Measurements from ENCODE around the gene NR5A1.

Gene NR5A1

DNA sequence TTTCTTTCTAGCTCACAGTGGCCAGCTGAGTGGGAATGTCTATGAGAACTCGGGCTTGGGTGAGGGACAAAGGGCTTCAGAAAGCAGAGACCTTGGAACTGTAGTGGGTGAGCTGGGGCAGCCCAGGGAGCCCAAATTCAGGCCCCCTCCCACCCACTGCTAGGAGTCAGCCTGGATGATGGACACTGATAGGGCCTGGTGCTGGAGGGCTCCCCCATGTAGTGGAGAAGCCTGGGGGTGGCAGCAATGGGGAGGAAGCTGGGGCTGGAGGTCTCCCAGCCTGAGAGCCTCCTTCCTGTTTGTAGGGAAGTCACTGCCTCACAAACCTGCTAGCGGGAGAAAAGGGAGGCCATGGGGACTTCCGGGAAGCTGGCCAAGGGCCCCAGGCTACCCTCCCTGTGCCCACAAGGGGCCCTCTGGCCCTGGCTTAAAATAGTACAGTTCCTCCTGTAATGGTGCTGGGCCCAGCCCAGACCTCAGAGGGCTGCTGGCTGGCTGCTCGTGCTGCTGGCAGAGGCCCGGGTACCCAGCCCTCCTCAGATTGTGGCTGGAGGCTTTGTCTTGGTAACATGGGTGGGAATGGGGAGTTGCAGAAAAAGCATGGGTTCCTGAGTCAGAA lies 6.3 kb upstream of the NR5A1 start:
- DNase-seq, result no peak

DNA sequence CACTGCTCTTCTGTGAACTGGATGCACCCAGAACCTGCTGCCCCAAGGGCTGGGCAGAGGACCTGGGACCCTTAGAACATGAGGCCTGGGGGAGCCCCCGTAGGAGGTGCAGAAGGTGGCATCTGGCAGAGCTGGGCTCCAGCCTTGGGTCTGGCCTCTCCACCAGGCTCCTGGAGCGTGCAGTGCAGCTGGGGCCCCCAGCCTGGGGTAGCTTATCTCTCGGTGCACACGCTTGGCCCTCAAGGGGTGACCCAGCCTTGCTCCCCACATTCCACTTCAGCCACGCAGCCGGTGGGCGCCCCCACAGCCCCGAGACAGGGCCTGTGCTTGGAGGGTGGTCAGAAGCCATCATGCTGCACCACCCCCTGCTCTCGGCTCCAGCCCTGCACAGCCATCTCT lies 5.6 kb upstream of the NR5A1 start:
- no peak for DNase-seq

DNA sequence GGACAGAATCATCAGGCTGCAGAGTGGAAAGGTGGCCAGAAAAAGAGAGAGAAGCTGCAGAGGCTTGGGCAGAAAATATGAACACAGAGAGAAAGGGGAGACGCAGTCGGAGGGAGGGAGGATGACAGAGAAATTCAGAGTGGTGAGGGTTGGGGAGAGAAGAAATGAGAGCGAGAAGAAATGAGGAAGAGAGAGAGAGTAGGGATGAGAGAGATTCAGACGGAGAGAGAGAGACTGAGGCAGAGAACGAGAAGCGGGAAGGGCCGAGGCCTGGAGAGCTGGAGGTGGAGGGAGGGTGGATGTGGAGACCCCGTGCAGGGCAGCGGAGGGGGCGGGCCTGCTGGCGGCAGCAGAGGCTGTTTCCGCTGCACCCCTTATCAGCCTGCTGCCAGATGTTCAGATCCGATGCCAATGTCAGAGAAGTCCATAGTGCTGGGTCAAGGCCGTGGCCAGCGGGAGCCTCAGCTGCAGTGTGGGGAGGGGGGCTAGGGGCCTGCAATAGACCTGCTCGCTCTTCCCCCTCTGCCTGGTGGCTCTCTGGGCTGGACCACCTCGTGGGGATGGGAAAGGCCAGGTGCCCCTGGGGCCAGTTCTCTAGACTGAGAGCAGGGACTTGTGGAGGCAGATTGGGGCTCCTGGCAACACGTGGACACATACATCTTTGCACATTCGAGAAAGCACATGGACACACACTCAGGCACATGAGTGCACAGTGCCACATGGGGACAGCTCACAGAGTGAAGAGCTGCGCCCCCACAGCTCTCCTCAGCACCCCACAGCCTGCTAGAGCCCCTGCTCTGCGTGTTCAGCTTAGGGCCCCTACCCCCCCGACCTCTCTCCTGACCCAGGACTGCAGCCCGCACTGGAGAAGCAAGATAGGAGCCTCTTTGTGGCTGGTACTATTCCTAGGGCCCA lies 4.9 kb upstream of the NR5A1 start:
- no peak for DNase-seq

DNA sequence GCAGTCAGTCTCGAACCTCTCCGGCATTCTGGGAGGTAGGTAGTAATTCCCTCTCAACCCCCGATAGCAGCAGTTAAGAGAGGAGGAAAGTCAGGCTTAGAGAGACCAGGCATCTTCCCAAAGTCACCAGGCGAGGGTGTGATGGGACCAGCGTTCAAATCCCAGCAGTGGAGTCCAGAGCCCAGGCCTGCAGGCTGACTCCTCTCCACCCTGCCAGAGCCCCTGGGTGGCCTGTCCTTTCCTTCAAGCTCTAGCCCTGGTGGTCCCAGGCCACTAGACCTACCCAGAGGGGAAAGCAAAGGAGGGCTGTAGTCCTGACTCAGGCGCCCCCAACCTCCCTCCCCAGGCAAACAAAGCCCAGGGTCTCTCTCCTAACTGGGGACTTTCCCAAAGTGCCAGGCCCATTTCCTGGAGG lies 4.2 kb upstream of the NR5A1 start:
- DNase-seq, result no peak

DNA sequence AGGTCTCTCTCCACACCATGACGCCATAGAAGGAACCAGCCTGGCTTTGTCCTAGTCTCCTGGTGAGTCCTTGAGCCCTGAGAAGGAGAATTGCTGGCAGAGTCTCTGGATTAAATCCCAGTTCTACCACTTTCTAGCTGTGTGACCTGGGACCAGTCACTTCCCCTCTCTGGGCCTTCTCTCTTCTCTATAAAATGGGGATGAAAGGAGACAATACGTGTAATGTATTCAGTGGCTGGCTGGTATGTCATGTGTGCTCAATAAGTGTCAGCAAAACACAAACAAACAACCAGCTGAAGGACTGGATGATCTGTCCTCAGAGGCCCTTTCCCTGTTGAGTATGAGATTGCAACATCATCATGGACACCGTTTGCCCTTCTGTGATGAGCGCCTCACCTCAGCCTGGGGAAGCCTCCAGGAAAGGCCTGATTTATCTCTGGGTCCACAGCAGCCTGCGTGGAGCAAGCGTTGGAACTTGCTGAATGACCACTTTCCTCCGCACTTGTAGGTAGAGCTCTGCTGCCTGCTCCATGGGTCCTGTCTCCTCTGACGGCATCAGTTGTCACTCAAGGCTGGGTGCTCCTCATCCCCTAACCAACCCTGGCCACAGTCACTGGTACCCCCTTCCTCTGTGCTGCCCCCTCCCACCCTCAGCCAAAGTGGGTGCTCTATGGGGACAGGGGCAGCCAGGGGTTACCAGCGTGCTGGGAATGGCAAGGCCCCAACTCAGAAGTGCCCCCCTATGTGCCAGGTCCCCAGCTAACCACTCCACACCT lies 3.6 kb upstream of the NR5A1 start:
- no peak for DNase-seq

DNA sequence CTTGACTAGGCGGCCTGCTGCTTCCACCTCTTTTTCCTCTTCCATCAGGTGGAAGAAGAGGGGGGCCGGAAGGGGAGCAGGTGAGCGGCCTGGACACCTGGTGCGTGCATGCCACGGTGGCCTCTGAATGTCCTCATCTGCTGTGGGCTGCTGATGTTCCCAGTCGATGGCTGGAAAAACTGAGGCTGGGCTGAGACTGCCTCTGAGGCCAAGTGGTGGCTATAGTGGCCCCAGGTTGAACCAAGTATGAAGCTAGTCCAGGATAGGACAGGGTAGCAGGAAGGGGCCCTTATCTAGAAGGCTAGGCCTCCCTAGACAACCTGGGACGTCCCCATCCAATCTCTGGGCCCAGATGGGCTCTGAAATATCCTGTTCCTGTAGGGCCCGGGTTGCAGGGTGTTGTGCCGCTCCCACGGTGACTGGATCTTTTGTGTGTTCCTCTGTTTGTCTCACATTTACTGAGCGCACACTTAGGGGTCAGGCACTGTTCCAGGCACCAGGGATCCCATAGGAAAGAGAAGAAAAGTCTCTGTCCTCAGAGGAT lies 753 bp upstream of the NR5A1 start:
- DNase-seq, result no peak

DNA sequence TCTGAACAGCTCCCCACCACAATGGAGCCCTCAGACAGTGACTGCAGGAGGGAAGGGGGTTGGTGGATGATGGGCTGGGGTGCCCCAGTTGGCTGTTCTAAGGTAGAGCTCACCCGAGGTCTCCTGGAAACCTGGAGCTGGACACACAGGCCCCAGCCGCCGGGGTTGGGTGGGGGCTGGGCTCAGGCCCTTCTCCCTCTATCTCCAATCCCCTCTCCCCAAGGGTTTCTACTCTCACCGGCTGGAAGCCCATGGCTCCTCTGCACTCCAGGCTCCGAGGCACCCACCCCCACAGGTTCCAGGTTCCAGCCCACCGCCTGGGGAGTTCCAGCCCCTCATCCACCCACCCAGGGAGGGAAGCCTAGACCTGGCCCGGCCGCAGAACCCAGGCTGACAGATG lies 766 bp downstream of the NR5A1 start:
- DNase-seq, result no peak

DNA sequence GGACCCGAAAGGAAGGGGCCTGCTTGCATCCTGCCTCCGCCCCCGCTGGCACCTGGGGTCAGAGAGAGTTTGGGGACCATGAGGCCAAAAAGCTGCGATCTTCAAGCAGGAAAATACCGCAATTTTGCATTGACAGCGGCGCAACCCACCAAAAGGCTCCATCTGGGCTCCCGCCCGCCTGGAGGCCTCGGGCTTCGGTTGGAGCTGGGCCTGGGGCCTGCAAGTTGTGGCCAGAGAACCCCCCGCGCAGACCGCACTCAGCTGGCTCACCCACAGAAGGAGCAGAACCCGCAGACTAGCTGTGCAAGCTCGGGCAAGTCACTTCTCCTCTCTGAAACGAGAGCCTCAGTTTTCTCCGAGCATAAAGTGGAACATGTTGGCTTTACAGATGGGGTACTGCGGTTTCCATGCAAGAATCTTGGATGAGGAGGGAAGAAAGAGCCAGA lies 1.3 kb downstream of the NR5A1 start:
- no peak for DNase-seq

DNA sequence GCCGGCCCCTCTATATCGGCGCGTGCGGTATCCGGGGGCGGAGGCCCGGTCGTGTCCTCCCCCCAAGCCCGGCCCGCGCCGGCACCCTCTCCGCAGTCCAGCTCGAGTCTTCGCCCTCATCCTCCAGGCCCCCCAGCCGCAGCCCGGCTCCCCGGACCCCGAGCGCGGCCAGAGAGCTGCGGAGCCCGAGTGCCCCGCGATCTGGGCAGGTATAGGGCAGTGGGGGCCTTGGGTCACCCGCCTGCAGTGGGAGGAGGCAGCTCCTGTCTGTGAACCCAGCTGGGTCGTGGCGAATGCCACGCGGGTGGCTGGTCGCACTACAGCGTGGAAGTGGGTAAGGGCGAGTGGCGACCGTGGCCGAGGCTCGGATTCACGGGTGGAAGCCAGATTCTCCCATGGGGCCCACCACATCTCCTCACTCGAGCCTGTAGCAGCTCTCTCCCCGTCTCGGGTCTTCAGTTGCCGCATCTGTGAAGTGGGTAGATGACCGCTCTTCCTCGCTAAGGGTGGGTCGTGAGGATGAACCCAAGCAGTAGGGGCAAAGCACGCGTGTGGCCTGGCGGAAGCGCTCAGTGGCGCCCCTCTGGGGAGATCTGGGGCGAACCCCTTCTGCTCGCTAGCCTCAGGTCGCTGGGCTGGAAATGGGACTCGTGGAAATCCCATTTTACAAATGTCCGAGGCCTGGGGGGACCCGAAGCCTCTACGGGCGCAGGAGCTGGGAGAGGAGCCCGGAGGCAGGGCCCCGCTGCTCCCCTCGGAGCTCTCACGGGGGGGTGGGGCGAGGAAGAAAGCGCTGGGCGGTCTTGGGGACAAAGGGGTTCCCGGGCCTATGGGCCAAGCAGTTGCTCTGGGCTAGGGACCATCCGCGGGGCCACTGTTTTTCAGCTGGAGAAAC lies 1.9 kb downstream of the NR5A1 start:
- DNase-seq, result no peak

DNA sequence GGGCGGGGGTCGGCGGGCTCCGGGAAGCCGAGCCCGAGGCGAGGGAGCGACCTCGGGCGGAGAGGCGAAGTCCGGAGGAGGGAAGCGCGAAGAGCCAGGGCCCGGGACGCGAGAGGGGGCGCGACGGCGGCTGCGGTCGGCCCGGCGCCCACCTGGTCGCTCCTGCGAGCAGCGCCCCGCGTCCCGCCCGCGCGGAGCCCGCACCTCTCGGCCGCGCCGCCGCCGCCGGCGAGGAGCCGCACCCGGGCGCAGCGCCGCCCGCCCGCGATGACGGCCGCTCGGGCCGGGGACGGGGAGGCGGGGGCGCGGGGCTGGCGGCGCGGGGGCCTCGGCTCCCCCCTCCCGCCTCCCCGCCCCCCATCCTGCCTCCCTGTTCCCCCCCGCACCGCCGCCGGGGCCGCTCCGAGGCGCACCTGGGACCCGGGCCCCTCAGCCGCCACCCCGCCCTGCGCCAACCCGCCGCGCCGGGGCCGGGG lies 2.6 kb downstream of the NR5A1 start:
- no peak for DNase-seq

DNA sequence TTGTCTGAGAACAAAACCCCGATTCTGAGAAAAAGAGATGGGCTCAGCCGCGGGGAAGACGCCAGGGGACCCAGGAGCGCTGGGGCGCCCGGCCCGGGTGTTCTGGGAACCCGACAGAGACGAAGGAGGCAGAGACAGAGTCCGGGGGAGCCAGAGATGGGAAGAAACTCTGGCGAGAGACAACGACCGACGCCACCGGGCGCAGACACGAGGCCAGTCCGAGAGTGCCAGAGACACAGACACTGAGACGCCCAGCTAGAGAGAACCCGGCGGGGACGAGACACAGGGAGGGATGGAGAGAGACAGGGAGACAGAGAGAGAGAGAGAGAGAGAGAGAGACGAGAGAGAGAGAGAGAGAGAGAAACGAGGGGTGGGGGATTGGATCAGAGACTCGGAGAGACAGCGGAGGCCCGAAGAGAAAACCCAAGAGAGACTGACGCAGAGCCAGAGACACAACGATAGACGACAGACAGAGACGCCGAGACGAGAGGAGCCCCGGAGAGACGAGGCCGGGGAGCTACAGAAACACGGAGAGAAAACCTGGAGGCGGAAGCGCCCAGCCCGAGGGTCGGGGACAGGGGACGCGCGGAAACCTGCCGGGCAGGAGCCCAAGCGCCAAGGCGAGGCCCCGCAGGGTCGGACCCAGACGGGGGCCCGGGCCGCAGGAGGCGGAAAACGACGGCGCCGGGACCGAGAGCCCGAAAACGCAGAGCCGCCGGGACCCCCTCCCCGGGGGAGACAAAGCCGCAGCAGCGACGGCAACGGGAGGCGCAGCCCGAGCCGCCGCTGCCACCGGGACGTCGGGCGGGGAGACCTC lies 3.3 kb downstream of the NR5A1 start:
- no peak for DNase-seq

DNA sequence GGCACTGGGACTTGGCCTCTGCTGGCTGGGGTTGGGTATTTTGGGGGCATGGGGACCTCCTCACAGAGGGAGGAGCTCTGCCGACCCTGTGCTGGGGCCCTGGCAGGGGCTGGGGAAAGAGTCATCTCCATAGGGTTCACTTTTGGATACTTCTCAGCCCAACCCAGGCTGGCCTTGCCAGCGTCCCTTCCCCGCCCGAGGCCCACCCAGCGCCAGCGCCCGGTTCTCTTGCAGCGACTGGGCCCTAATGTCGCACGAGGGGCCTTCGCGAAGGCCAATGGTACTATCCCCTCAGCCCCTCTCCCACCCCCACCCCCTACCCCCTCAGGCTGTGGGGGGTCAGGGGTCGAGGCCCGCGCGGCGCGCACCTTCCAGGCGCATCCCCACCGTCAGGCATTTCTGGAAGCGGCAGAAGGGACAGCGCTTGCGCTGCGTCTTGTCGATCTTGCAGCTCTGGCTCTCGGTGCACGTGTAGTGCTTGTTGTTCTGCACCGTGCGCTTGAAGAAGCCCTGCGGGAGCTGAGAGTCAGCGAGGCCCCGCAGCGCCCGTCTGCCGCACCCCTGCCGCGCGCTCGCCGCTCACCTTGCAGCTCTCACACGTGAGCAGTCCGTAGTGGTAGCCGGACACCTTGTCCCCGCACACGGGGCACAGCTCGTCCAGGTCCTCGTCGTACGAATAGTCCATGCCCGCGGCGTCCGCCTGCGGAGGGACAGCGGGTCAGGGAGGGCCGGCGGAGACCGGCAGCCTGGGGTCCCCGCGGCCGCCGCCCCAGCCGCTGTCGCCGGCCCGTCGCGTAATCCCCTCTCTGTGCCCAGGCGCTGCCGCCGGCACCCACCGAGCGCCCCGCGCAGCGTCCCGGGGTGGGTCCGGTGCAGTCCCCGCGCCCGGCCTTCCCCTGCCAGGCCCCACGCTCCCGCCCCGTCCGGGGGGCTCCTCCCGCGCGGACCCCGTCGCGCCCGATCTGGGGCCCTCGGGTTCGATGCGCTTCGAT lies 4.2 kb downstream of the NR5A1 start:
- DNase-seq, result no peak

DNA sequence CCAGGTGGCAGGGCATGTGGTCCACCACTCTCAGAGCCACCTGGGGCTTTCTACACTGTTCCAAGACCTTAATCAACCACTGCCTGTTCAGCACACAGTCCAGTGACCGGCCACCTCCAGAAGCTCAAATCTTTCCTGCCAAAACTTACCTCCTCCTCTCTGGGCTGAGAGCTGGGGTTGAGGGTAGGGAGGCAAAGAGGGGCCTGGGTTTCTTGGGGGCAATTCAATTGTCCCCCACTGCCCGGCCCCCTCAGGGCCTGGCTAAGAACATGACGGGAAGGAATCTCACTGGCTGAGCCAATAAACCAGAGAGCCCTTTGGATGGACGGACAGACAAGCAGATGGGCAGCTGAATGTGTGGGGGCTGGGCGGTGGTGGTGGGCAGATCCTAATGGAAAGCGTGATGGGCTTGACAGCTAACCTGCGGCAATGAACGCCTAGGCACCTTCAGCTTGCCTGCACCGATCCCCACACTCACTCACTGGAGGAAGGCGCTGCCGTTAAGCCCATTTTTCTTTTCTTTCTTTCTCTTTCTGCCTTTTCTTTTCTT lies 5.4 kb downstream of the NR5A1 start:
- no peak for DNase-seq

DNA sequence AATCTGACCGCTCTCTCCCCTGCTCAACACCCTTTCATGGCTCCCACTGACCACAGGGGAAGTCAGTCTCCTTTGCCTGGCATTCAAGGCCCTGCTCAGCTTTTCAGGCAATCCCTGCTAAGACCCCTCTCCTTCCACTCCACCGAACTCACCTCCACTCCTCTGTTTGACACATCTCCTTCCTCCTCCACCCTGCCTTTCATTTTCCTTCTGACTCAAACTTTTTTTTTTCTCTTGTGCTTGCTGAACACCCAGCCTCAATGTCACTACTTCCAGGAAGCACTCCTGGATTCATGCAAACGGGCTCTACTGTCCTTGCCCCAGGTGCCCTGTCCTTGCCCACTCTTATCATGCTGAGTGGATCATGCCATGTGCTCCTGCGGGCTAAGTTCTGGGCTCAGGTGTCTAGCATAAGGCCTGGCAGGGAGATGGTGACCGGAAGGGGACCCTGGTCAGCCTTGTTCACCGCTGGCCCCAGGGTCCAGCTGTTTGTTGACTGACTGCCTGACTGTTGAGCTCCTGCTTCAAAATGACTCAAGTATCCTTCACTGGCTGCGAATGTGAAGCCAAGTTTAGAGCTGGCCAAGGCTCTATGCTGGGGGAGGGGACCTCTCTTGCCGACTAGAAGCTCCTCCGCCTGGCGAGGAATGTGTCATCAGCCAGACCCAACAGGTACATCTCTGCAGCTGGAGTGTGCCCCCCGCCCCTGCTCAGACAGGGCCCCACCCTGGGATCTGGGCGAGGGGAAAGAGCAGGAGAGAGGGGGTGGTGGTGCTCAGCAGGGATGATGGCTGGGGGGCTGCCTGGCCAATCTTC lies 6.2 kb downstream of the NR5A1 start:
- DNase-seq, result no peak

DNA sequence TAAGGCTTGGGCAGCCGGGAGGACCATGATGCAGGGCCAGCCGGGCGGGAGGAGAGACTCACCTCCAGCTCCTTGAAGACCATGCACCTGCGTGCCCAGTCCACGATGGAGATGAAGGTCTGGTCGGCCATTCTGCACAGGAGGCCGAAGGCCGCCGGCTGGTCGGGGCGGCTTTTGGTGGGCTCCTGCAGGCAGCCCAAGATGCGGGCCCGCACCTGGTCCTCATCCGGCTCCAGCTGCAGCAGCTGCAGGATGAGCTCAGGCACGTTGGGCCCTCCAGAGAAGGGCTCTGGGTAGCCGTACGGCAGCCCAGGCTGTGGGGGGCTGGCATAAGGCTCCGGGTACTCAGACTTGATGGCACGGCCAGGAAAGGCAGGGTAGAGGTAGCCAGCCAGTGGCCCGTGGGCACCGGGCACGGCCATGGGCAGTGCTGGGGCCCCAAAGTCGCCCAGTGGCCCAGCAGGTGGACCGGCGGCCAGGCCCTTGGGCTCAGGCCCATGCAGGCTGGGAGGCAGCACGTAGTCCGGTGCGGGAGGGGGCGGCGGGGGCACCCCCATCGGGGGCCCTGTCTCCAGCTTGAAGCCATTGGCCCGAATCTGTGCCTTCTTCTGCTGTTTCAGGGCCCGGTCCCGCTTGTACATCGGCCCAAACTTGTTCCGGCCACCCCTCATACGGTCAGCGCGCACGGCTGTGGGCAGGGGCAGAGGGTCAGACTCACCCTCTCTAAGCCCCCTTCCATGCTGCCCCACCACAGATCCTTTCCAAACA lies 7.0 kb downstream of the NR5A1 start:
- DNase-seq, result no peak

DNA sequence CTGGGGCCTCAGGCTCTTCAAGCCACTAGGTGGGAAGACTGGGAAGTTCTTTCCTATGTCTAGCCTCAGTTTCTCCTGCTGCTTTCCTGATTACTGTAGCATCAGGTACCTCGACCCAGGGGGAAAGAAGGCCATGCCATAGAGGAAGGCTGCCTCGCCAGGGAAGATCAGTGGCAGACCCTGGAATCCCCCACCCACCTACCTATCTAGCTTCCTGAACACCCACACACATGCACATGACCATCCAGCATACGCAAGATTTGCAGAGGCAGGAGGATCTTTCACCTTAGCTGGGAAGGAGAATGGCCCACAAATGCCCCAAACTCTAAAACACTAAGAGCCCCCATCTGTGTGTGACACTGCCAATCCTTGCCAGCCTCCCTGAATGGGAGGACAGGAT lies 8.0 kb downstream of the NR5A1 start:
- DNase-seq, result no peak

DNA sequence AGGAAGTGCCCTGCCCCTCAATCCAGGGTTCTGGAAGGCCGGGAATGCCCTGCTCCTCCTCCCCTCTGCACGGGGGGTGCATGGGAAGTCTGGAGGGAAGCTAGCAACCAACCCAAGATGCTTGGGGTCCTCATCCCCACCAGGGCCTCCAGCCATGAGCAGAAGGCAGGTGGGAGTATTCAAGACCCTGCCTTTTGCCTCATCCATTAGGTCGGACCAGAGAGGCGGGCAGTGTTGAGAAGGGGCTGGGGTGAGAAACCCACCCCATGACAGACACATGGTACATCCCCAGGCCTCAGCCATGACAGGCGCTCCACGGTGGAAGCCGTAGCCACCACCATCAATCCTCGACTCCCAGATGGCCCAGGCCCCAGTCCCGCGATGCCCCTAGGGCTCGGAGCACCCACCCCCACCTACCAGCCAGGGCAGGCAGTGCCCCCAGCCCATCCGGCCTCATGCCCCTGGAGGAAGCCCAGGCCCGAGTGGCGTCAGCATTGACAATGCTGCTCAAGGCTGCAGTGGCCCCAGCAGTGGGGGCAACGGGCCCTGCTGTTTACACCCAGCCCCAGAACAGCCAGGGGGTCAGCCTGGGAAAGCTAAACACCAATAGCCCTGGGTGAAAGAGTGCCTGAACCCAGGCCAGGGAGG lies 8.6 kb downstream of the NR5A1 start:
- DNase-seq, result no peak

Data from CD4-positive, alpha-beta T cell treated with Interleukin-12 subunit alpha and Interleukin-12 subunit beta, for 1 hour (primary cell).